ENCODE data around the gene RXRA. TPM values are rescaled to one million over a fixed set of nuclear protein-coding genes. Genes with fewer than 3 reads are reported as not detected.

Gene RXRA
- total RNA-seq, 6 donors from 2014 or later = 43.8 to 92.7 (median 74.1) TPM

GRCh38 chr9:134421888-134422287 is 95.6 kb downstream of the RXRA start:
- Histone ChIP-seq H3K27me3 (no peaks in the 10 kb centered on the region), H3K4me1 (peaks cover 9 to 24% (median 18%) of the 10 kb centered on the region in 4 donors), H3K36me3 (peaks cover 10 to 77% (median 54%) of the 10 kb centered on the region in 4 donors), H3K9me3 (no peaks in the 10 kb centered on the region), H3K4me3 (no peak overlapping the region), H3K27ac (peak overlapping the region in 3 of 4 donors; percentile 27 to 71 (median 66))
- TF ChIP-seq EP300 (IDR thresholded peaks at IDR 0.05) (no peak), POLR2A (IDR thresholded peaks at IDR 0.05) (no peak), POLR2AphosphoS5 (IDR thresholded peaks at IDR 0.05) (no peak), CTCF (IDR thresholded peaks at IDR 0.05) (no peak)
- DNase-seq (peak in 1 of 2 donors; percentile 52), ATAC-seq (ENCODE audit: low FRiP score in 2 of 2) (peak in 1 of 2 donors; percentile 3)
- WGBS, 2 donors = 64 to 83% methylated on average over 9 to 11 of the region's 11 CpGs

- TF ChIP-seq POLR2AphosphoS5 (IDR thresholded peaks at IDR 0.05) = peak in 1 of 2 donors; percentile 11
- no peak for TF ChIP-seq POLR2A (IDR thresholded peaks at IDR 0.05)
- Histone ChIP-seq H3K4me1 (peaks cover 9 to 24% (median 18%) of the 10 kb centered on the region in 4 donors), H3K4me3 (no peak overlapping the region), H3K36me3 (peaks cover 4 to 71% (median 47%) of the 10 kb centered on the region in 4 donors), H3K27ac (peak overlapping the region in 3 of 4 donors; percentile 27 to 71 (median 66)), H3K9me3 (no peaks in the 10 kb centered on the region), H3K27me3 (no peaks in the 10 kb centered on the region)
- DNase-seq (peak; percentile 48 to 88), ATAC-seq (ENCODE audit: low FRiP score in 2 of 2) (peak; percentile 49 to 85)
- WGBS, 2 donors = 44 to 51% methylated on average over 27 to 30 of the region's 32 CpGs
Observed at GRCh38 chr9:134422301-134423090, 96.2 kb downstream of the RXRA start.

- TF ChIP-seq CTCF (IDR thresholded peaks at IDR 0.05) (no peak), EP300 (IDR thresholded peaks at IDR 0.05) (no peak), POLR2A (IDR thresholded peaks at IDR 0.05) (no peak), POLR2AphosphoS5 (IDR thresholded peaks at IDR 0.05) (no peak)
- no peak overlapping the region for H3K4me3 ChIP-seq
- H3K9me3 ChIP-seq = no peaks in the 10 kb centered on the region
- DNase-seq = peak in 1 of 2 donors; percentile 74
- peak overlapping the region in 2 of 4 donors; percentile 66 to 71 for H3K27ac ChIP-seq
- no peaks in the 10 kb centered on the region for H3K27me3 ChIP-seq
- peaks cover 9 to 24% (median 18%) of the 10 kb centered on the region in 4 donors for H3K4me1 ChIP-seq
- no peak for ATAC-seq (ENCODE audit: low FRiP score in 2 of 2)
- 93 to 95% methylated on average over 8 to 13 of the region's 15 CpGs for WGBS, 2 donors
- peaks cover 2 to 64% (median 41%) of the 10 kb centered on the region in 4 donors for H3K36me3 ChIP-seq
Observed at GRCh38 chr9:134423166-134423565, 96.9 kb downstream of the RXRA start.

GRCh38 chr9:134423749-134424148 is 97.5 kb downstream of the RXRA start:
- H3K4me1 ChIP-seq = peaks cover 9 to 24% (median 18%) of the 10 kb centered on the region in 4 donors
- H3K36me3 ChIP-seq = peaks cover 0 to 61% (median 39%) of the 10 kb centered on the region in 4 donors
- H3K27me3 ChIP-seq = no peaks in the 10 kb centered on the region
- peak overlapping the region in 1 of 4 donors; percentile 71 for H3K27ac ChIP-seq
- TF ChIP-seq CTCF (IDR thresholded peaks at IDR 0.05) (no peak), POLR2AphosphoS5 (IDR thresholded peaks at IDR 0.05) (no peak), POLR2A (IDR thresholded peaks at IDR 0.05) (no peak), EP300 (IDR thresholded peaks at IDR 0.05) (no peak)
- peak in 1 of 2 donors; percentile 70 for DNase-seq
- no peak overlapping the region for H3K4me3 ChIP-seq
- ATAC-seq (ENCODE audit: low FRiP score in 2 of 2) = no peak
- no peaks in the 10 kb centered on the region for H3K9me3 ChIP-seq
- WGBS, 2 donors = 93% methylated on average over 15 of the region's 15 CpGs; no CpG with 5 or more reads in 1 of the 2 donors

- 98% methylated on average over 7 of the region's 9 CpGs; no CpG with 5 or more reads in 1 of the 2 donors for WGBS, 2 donors
- ATAC-seq (ENCODE audit: low FRiP score in 2 of 2) = no peak
Observed at GRCh38 chr9:134424818-134425217, 98.6 kb downstream of the RXRA start.

More at GRCh38 chr9:134424818-134425217, 98.6 kb downstream of the RXRA start:
- H3K27me3 ChIP-seq = no peaks in the 10 kb centered on the region
- DNase-seq = peak in 1 of 2 donors; percentile 65
- H3K9me3 ChIP-seq = no peaks in the 10 kb centered on the region
- no peak overlapping the region for H3K27ac ChIP-seq
- peaks cover 2 to 62% (median 43%) of the 10 kb centered on the region in 4 donors for H3K36me3 ChIP-seq
- peaks cover 9 to 24% (median 18%) of the 10 kb centered on the region in 4 donors for H3K4me1 ChIP-seq
- H3K4me3 ChIP-seq = no peak overlapping the region
- TF ChIP-seq CTCF (IDR thresholded peaks at IDR 0.05) (no peak), EP300 (IDR thresholded peaks at IDR 0.05) (no peak), POLR2A (IDR thresholded peaks at IDR 0.05) (no peak), POLR2AphosphoS5 (IDR thresholded peaks at IDR 0.05) (no peak)

All from upper lobe of left lung (tissue), 6 donors.